OCI-LY1 (cell line): Measurements from ENCODE around the gene OR2T34.
"Not testable (repeated sequence)": the region's sequence is repeated elsewhere in the genome, so short reads cannot be mapped to it uniquely, and the experiment has no call there.

Source experiments
- H2AFZ ChIP-seq: fragments of 200-600 bp; sonication (generic), shearing (Covaris generic); 2 replicates; pipeline ENCODE4 v1.6.0; 2014; ENCODE audit warnings: antibody characterized with exemption, mild to moderate bottlenecking, low read length
- H3F3A ChIP-seq: fragments of 200-600 bp; sonication (generic), shearing (Covaris generic); 2 replicates; pipeline ENCODE4 v1.6.0; 2014; ENCODE audit warnings: mild to moderate bottlenecking, antibody characterized with exemption, low read length, moderate library complexity; ENCODE audit not compliant: insufficient read depth
- H3K27ac ChIP-seq: fragments of 200-600 bp; sonication (generic); 2 replicates; pipeline ENCODE4 v1.5.1; 2014; ENCODE audit warnings: low read length, mixed run types, mild to moderate bottlenecking, low read depth; ENCODE audit not compliant: poor library complexity, severe bottlenecking
- H3K27me3 ChIP-seq: fragments of 200-600 bp; sonication (generic); 2 replicates; pipeline ENCODE4 v1.6.0; 2014; ENCODE audit warnings: antibody characterized with exemption, mild to moderate bottlenecking, low read length, moderate library complexity; ENCODE audit not compliant: insufficient read depth
- H3K36me3 ChIP-seq: fragments of 200-600 bp; sonication (generic); 2 replicates; pipeline ENCODE4 v1.6.1; 2014; ENCODE audit warnings: mild to moderate bottlenecking, antibody characterized with exemption, low read length, moderate library complexity, mixed read lengths; ENCODE audit not compliant: insufficient read depth
- H3K4me1 ChIP-seq: fragments of 200-600 bp; sonication (generic); 2 replicates; pipeline ENCODE4 v1.5.1; 2014; ENCODE audit warnings: mild to moderate bottlenecking, low read length, moderate library complexity; ENCODE audit not compliant: insufficient read depth, severe bottlenecking
- H3K4me2 ChIP-seq: fragments of 200-600 bp; sonication (generic), shearing (Covaris generic); 2 replicates; pipeline ENCODE4 v1.6.1; 2014; ENCODE audit warnings: low read length
- H3K4me3 ChIP-seq: fragments of 200-600 bp; sonication (generic); 2 replicates; pipeline ENCODE4 v1.5.1; 2014; ENCODE audit warnings: low read length, low read depth, mild to moderate bottlenecking, mixed read lengths; ENCODE audit not compliant: poor library complexity, severe bottlenecking
- H3K79me2 ChIP-seq: fragments of 200-600 bp; shearing (Covaris generic); 2 replicates; pipeline ENCODE4 v1.6.1; 2016; ENCODE audit warnings: mixed run types, low read length, mixed read lengths; ENCODE audit not compliant: insufficient read depth
- H3K9ac ChIP-seq: fragments of 200-600 bp; sonication (generic), shearing (Covaris generic); 2 replicates; pipeline ENCODE4 v1.6.1; 2014; ENCODE audit warnings: mild to moderate bottlenecking, low read length, mixed read lengths
- H3K9me2 ChIP-seq: fragments of 200-600 bp; sonication (generic), shearing (Covaris generic); 2 replicates; pipeline ENCODE4 v1.6.1; 2014; ENCODE audit warnings: low read depth, mild to moderate bottlenecking, low read length, mixed read lengths
- H3K9me3 ChIP-seq: fragments of 200-600 bp; shearing (Covaris generic); 2 replicates; pipeline ENCODE4 v1.6.1; 2014; ENCODE audit warnings: low read length, mixed read lengths
- H4K20me1 ChIP-seq: fragments of 200-600 bp; sonication (generic), shearing (Covaris generic); 2 replicates; pipeline ENCODE4 v1.6.0; 2016; ENCODE audit warnings: mild to moderate bottlenecking, low read length; ENCODE audit not compliant: insufficient read depth

Gene OR2T34

DNA sequence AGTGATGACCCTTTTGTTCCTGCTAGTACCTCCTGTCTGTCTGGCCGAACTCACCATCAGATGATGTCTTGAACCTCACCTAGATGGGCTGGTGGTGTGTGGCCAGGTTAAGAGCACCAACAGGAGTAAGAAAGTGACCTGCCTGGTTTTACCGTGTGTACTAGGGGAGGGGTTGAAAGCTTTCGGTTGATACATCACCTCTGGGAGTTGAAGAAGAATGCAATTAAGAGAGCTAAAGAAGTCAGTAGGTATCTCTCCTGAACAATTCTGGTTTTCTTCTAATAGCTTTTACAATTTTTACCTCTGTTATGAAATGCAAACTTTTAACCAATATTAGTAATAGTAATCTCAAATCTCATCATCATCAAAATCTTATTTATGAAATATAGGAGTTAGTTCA, 11.9 kb downstream of the OR2T34 start, which contains the start of gene OR2T29:
Gene OR2T29, minus strand, starts transcription at position 101 of the 400 bp plus-strand sequence. CDS start 3,281 bp downstream, outside the sequence.
- not testable (repeated sequence) for H3K9me2 ChIP-seq, H3K4me2 ChIP-seq, H3K9ac ChIP-seq, H3K9me3 ChIP-seq, H3K4me3 ChIP-seq, H4K20me1 ChIP-seq, H3K79me2 ChIP-seq, H3K4me1 ChIP-seq, H2AFZ ChIP-seq, H3F3A ChIP-seq, H3K27ac ChIP-seq, H3K27me3 ChIP-seq, H3K36me3 ChIP-seq

DNA sequence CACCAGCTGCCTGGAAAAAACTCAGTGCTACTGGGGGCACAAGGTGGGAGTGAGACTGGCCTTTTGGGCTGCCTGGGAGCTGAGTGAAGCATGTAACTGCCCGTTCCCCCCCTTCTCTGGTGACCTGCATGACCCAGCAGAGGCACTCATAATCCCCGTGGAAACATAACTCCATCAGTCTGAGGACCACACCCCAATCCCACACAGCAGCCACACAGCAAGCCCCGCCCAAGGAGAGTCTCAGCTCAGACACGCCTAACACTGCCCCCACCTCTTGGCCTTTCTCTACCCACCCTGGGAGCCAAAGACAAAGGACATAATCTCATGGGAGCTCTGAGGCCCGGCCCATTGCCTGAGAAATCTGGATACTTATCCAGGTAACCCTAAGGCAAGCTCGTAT, 23.5 kb downstream of the OR2T34 start:
- not testable (repeated sequence) for H3K36me3 ChIP-seq, H3K4me1 ChIP-seq, H3K27me3 ChIP-seq, H4K20me1 ChIP-seq, H3K9me2 ChIP-seq, H2AFZ ChIP-seq, H3K27ac ChIP-seq, H3K4me2 ChIP-seq, H3K79me2 ChIP-seq, H3K4me3 ChIP-seq, H3F3A ChIP-seq, H3K9me3 ChIP-seq, H3K9ac ChIP-seq

DNA sequence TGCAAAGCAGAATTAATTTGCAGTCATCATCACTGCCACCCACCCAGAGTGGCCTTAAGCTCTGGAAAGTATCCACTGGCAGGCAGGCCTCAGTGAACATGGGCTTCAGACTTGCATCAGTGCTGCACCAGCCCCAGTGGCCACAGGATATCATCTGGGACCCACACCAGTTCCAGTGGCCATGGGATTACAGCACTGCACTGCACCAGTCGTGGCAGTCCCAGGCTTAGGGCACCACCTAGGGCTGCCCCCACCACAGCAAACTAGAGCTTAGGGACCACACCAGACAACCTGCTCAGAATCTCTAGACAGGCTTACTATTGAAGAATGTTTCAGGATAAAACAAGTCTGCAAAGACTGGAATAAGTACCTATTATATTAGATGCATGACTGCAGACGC, 27.2 kb downstream of the OR2T34 start:
- not testable (repeated sequence) for H3K9me2 ChIP-seq, H3K4me2 ChIP-seq, H3K27ac ChIP-seq, H3F3A ChIP-seq, H3K9me3 ChIP-seq, H2AFZ ChIP-seq, H3K9ac ChIP-seq, H4K20me1 ChIP-seq, H3K79me2 ChIP-seq, H3K4me1 ChIP-seq, H3K36me3 ChIP-seq, H3K4me3 ChIP-seq, H3K27me3 ChIP-seq

DNA sequence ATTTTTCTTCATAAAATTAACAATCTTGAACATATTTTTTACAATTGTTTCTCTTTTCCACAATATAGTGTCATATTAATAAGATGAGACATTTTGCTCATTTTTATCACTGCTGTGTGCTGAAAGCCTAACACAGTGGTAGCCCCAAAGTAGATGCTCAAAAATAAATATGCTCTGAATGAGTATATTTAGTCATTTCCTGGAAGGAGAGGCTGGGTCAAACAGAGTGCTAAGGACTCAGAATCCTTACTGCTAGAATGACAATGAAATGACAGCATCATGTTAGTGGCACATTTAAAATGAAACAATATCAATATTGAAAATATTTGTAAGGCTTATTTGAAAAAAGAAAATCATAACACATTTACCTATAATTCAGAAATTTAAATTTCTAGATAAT, 37.1 kb downstream of the OR2T34 start:
- not testable (repeated sequence) for H3K27ac ChIP-seq, H3F3A ChIP-seq, H3K4me2 ChIP-seq, H3K9me2 ChIP-seq, H3K9me3 ChIP-seq, H2AFZ ChIP-seq, H3K4me3 ChIP-seq, H3K4me1 ChIP-seq, H3K27me3 ChIP-seq, H4K20me1 ChIP-seq, H3K79me2 ChIP-seq, H3K9ac ChIP-seq, H3K36me3 ChIP-seq
